HEK293 (cell line): ENCODE measurements around the gene IL17RC.
A peak's percentile ranks its signal among the peaks of the same experiment; 100 is the strongest.

Experiments used
- KLF1 ChIP-seq: fragments of 450-650 bp; formaldehyde crosslinking; IDR thresholded peaks from 2 replicates; pipeline ENCODE4 v1.5.1; 2016; ENCODE audit warnings: missing biosample characterization, missing genetic modification characterization
- KLF16 ChIP-seq: fragments of 450-650 bp; formaldehyde crosslinking; IDR thresholded peaks from 2 replicates; pipeline ENCODE4 v1.5.1; 2017; ENCODE audit warnings: missing biosample characterization, missing genetic modification characterization
- SP7 ChIP-seq: fragments of 450-650 bp; formaldehyde crosslinking; IDR thresholded peaks from 2 replicates; pipeline ENCODE4 v1.5.1; 2016; ENCODE audit warnings: missing biosample characterization, missing genetic modification characterization
- YY1 ChIP-seq: fragments of 450-650 bp; formaldehyde crosslinking; IDR thresholded peaks from 2 replicates; pipeline ENCODE4 v1.5.1; 2018; ENCODE audit warnings: missing biosample characterization, missing genetic modification characterization
- ZFP3 ChIP-seq: fragments of 450-650 bp; formaldehyde crosslinking; IDR thresholded peaks from 2 replicates; pipeline ENCODE4 v1.5.1; 2016; ENCODE audit warnings: low read depth, missing biosample characterization, missing genetic modification characterization
- ZFP37 ChIP-seq: fragments of 450-650 bp; formaldehyde crosslinking; IDR thresholded peaks from 2 replicates; pipeline ENCODE4 v1.5.1; 2016; ENCODE audit warnings: missing biosample characterization, missing genetic modification characterization
- ZIC2 ChIP-seq: fragments of 450-650 bp; formaldehyde crosslinking; IDR thresholded peaks from 2 replicates; pipeline ENCODE4 v1.5.1; 2016; ENCODE audit warnings: missing biosample characterization, missing genetic modification characterization
- ZNF2 ChIP-seq: fragments of 450-650 bp; formaldehyde crosslinking; IDR thresholded peaks from 2 replicates; pipeline ENCODE4 v1.5.1; 2016; ENCODE audit warnings: missing biosample characterization, missing genetic modification characterization
- ZNF221 ChIP-seq: fragments of 450-650 bp; formaldehyde crosslinking; IDR thresholded peaks from 2 replicates; pipeline ENCODE4 v1.5.1; 2017; ENCODE audit warnings: missing biosample characterization, missing genetic modification characterization, borderline replicate concordance
- ZNF311 ChIP-seq: fragments of 450-650 bp; formaldehyde crosslinking; IDR thresholded peaks from 2 replicates; pipeline ENCODE4 v1.5.1; 2017; ENCODE audit warnings: missing biosample characterization, missing genetic modification characterization, borderline replicate concordance
- ZNF391 ChIP-seq: fragments of 450-650 bp; formaldehyde crosslinking; IDR thresholded peaks from 2 replicates; pipeline ENCODE4 v1.5.1; 2016; ENCODE audit warnings: low read depth, missing biosample characterization, missing genetic modification characterization, borderline replicate concordance
- ZNF433 ChIP-seq: fragments of 450-650 bp; formaldehyde crosslinking; IDR thresholded peaks from 2 replicates; pipeline ENCODE4 v1.5.1; 2016; ENCODE audit warnings: missing biosample characterization, missing genetic modification characterization, low read depth
- ZNF48 ChIP-seq: fragments of 450-650 bp; formaldehyde crosslinking; IDR thresholded peaks from 2 replicates; pipeline ENCODE4 v1.5.1; 2016; ENCODE audit warnings: missing biosample characterization, missing genetic modification characterization
- ZNF501 ChIP-seq: fragments of 450-650 bp; formaldehyde crosslinking; IDR thresholded peaks from 2 replicates; pipeline ENCODE4 v1.5.1; 2016; ENCODE audit warnings: missing biosample characterization, missing genetic modification characterization
- ZNF529 ChIP-seq: fragments of 450-650 bp; formaldehyde crosslinking; IDR thresholded peaks from 2 replicates; pipeline ENCODE4 v1.5.1; 2017; ENCODE audit warnings: missing genetic modification characterization, missing biosample characterization; ENCODE audit not compliant: insufficient replicate concordance
- ZNF548 ChIP-seq: fragments of 450-650 bp; formaldehyde crosslinking; IDR thresholded peaks from 2 replicates; pipeline ENCODE4 v1.5.1; 2016; ENCODE audit warnings: missing biosample characterization, missing genetic modification characterization
- ZNF585B ChIP-seq: fragments of 450-650 bp; formaldehyde crosslinking; IDR thresholded peaks from 2 replicates; pipeline ENCODE4 v1.5.1; 2016; ENCODE audit warnings: missing biosample characterization, missing genetic modification characterization
- ZNF624 ChIP-seq: fragments of 450-650 bp; formaldehyde crosslinking; IDR thresholded peaks from 2 replicates; pipeline ENCODE4 v1.5.1; 2017; ENCODE audit warnings: missing biosample characterization, missing genetic modification characterization
- ZNF629 ChIP-seq: fragments of 450-650 bp; formaldehyde crosslinking; IDR thresholded peaks from 2 replicates; pipeline ENCODE4 v1.5.1; 2017; ENCODE audit warnings: missing biosample characterization, missing genetic modification characterization
- ZNF768 ChIP-seq: fragments of 450-650 bp; formaldehyde crosslinking; IDR thresholded peaks from 2 replicates; pipeline ENCODE4 v1.5.1; 2018; ENCODE audit warnings: missing biosample characterization, mild to moderate bottlenecking, missing genetic modification characterization
- ZNF843 ChIP-seq: fragments of 450-650 bp; formaldehyde crosslinking; IDR thresholded peaks from 2 replicates; pipeline ENCODE4 v1.5.1; 2016; ENCODE audit warnings: missing biosample characterization, missing genetic modification characterization
- TF ChIP-seq, protein P1 (sequence below): fragments of 450-650 bp; formaldehyde crosslinking; IDR thresholded peaks from 2 replicates; pipeline ENCODE4 v1.5.1; 2016; ENCODE audit warnings: missing biosample characterization, missing genetic modification characterization
- TF ChIP-seq, protein P2 (sequence below): fragments of 450-650 bp; formaldehyde crosslinking; IDR thresholded peaks from 2 replicates; pipeline ENCODE4 v1.5.1; 2016; ENCODE audit warnings: missing biosample characterization, missing genetic modification characterization
- TF ChIP-seq, protein P3 (sequence below): fragments of 450-650 bp; formaldehyde crosslinking; IDR thresholded peaks from 2 replicates; pipeline ENCODE4 v1.5.1; 2016; ENCODE audit warnings: missing biosample characterization, missing genetic modification characterization
- TF ChIP-seq, protein P4 (sequence below): fragments of 450-650 bp; formaldehyde crosslinking; IDR thresholded peaks from 2 replicates; pipeline ENCODE4 v1.5.1; 2017; ENCODE audit warnings: missing biosample characterization, missing genetic modification characterization
- TF ChIP-seq, protein P5 (sequence below): fragments of 450-650 bp; formaldehyde crosslinking; conservative IDR thresholded peaks from 2 replicates; pipeline ENCODE4 v1.5.1; 2016; ENCODE audit warnings: low read depth, missing biosample characterization, missing genetic modification characterization

IL17RC gene

DNA sequence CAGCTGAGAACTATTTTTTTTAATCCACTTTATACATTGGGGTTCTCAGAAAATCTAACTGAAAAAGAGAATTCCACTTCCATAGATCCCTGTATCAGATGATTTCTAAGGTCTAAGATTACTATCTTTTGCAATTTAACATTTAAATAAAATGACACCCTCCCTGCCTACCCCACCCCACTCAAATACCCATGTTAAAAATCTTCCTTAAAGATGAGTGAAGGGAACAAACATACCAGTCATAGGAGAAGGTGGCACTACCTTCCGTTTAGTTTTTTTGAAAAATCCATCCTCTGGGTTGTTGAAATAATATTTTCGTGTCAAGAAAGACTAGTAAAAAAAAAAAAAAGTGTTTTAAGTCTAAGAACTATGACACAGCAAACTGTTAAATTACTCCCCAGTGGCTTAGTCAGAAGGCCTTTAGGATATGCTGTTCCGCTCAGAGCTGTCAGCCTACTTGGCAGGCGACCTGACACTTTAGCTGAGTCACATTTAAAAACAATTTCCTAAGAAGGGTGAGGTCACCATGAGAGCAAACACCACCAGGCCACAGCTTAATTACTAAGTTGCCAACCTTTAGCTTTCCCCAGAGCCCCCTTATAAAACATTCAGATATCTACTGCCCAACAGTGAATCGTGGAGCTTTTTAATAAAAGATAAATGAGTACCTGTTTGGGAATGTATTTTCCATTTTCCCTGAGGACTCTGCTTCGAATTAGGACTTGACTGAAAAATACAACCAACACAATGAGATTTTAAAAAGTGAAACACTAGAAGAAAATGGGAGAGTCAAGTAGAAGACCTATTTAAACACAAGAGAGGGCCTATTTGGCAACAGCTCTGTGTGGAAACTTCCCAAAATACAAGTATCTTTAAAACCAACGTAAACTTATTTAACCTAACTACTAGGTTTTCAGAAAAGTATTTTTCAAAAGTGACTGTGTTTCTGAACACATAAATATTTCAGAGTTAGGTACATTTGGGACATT lies 60.1 kb downstream of the IL17RC start (continued):
- TF ChIP-seq ZNF391 (tag by site-specific recombination) (0 out of 2 replicates have a peak, but pooled peaks have one; percentile 63), ZNF585B (tag by site-specific recombination) (no peak), ZNF311 (tag by site-specific recombination) (no peak), ZNF221 (no peak), ZFP37 (tag by site-specific recombination) (0 out of 2 replicates have a peak, but pooled peaks have one; percentile 45), ZNF624 (no peak), ZIC2 (tag by site-specific recombination) (no peak), ZNF529 (tag by site-specific recombination) (no peak), SP7 (tag by site-specific recombination) (peak; percentile 97), ZFP3 (tag by site-specific recombination) (no peak), ZNF843 (peak; percentile 76), ZNF629 (peak; percentile 95), YY1 (tag by site-specific recombination) (no peak), KLF1 (tag by site-specific recombination) (peak; percentile 29), ZNF501 (tag by site-specific recombination) (peak; percentile 68; the same call in 1 of the 2 replicates), KLF16 (tag by site-specific recombination) (no peak), ZNF768 (no peak), ZNF2 (peak; percentile 85), ZNF433 (tag by site-specific recombination) (no peak), ZNF48 (tag by site-specific recombination) (no peak), ZNF548 (no peak)
- TF ChIP-seq, protein P1, sequence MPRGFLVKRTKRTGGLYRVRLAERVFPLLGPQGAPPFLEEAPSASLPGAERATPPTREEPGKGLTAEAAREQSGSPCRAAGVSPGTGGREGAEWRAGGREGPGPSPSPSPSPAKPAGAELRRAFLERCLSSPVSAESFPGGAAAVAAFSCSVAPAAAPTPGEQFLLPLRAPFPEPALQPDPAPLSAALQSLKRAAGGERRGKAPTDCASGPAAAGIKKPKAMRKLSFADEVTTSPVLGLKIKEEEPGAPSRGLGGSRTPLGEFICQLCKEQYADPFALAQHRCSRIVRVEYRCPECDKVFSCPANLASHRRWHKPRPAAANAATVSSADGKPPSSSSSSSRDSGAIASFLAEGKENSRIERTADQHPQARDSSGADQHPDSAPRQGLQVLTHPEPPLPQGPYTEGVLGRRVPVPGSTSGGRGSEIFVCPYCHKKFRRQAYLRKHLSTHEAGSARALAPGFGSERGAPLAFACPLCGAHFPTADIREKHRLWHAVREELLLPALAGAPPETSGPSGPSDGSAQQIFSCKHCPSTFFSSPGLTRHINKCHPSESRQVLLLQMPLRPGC (tag by site-specific recombination) = peak; percentile 85
- TF ChIP-seq, protein P2, sequence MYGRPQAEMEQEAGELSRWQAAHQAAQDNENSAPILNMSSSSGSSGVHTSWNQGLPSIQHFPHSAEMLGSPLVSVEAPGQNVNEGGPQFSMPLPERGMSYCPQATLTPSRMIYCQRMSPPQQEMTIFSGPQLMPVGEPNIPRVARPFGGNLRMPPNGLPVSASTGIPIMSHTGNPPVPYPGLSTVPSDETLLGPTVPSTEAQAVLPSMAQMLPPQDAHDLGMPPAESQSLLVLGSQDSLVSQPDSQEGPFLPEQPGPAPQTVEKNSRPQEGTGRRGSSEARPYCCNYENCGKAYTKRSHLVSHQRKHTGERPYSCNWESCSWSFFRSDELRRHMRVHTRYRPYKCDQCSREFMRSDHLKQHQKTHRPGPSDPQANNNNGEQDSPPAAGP (tag by site-specific recombination) = peak; percentile 70; the same call in 1 of the 2 replicates
- TF ChIP-seq, protein P3, sequence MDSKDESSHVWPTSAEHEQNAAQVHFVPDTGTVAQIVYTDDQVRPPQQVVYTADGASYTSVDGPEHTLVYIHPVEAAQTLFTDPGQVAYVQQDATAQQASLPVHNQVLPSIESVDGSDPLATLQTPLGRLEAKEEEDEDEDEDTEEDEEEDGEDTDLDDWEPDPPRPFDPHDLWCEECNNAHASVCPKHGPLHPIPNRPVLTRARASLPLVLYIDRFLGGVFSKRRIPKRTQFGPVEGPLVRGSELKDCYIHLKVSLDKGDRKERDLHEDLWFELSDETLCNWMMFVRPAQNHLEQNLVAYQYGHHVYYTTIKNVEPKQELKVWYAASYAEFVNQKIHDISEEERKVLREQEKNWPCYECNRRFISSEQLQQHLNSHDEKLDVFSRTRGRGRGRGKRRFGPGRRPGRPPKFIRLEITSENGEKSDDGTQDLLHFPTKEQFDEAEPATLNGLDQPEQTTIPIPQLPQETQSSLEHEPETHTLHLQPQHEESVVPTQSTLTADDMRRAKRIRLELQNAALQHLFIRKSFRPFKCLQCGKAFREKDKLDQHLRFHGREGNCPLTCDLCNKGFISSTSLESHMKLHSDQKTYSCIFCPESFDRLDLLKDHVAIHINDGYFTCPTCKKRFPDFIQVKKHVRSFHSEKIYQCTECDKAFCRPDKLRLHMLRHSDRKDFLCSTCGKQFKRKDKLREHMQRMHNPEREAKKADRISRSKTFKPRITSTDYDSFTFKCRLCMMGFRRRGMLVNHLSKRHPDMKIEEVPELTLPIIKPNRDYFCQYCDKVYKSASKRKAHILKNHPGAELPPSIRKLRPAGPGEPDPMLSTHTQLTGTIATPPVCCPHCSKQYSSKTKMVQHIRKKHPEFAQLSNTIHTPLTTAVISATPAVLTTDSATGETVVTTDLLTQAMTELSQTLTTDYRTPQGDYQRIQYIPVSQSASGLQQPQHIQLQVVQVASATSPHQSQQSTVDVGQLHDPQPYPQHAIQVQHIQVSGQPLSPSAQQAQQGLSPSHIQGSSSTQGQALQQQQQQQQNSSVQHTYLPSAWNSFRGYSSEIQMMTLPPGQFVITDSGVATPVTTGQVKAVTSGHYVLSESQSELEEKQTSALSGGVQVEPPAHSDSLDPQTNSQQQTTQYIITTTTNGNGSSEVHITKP (tag by site-specific recombination) = peak; percentile 70
- TF ChIP-seq, protein P4, sequence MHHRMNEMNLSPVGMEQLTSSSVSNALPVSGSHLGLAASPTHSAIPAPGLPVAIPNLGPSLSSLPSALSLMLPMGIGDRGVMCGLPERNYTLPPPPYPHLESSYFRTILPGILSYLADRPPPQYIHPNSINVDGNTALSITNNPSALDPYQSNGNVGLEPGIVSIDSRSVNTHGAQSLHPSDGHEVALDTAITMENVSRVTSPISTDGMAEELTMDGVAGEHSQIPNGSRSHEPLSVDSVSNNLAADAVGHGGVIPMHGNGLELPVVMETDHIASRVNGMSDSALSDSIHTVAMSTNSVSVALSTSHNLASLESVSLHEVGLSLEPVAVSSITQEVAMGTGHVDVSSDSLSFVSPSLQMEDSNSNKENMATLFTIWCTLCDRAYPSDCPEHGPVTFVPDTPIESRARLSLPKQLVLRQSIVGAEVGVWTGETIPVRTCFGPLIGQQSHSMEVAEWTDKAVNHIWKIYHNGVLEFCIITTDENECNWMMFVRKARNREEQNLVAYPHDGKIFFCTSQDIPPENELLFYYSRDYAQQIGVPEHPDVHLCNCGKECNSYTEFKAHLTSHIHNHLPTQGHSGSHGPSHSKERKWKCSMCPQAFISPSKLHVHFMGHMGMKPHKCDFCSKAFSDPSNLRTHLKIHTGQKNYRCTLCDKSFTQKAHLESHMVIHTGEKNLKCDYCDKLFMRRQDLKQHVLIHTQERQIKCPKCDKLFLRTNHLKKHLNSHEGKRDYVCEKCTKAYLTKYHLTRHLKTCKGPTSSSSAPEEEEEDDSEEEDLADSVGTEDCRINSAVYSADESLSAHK (tag by site-specific recombination) = peak; percentile 74
- TF ChIP-seq, protein P5, sequence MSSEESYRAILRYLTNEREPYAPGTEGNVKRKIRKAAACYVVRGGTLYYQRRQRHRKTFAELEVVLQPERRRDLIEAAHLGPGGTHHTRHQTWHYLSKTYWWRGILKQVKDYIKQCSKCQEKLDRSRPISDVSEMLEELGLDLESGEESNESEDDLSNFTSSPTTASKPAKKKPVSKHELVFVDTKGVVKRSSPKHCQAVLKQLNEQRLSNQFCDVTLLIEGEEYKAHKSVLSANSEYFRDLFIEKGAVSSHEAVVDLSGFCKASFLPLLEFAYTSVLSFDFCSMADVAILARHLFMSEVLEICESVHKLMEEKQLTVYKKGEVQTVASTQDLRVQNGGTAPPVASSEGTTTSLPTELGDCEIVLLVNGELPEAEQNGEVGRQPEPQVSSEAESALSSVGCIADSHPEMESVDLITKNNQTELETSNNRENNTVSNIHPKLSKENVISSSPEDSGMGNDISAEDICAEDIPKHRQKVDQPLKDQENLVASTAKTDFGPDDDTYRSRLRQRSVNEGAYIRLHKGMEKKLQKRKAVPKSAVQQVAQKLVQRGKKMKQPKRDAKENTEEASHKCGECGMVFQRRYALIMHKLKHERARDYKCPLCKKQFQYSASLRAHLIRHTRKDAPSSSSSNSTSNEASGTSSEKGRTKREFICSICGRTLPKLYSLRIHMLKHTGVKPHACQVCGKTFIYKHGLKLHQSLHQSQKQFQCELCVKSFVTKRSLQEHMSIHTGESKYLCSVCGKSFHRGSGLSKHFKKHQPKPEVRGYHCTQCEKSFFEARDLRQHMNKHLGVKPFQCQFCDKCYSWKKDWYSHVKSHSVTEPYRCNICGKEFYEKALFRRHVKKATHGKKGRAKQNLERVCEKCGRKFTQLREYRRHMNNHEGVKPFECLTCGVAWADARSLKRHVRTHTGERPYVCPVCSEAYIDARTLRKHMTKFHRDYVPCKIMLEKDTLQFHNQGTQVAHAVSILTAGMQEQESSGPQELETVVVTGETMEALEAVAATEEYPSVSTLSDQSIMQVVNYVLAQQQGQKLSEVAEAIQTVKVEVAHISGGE = no peak
